Keratinocyte (primary cell): ENCODE results near the gene MED16. TPM values are rescaled to one million over a fixed set of nuclear protein-coding genes. Genes with fewer than 3 reads are reported as not detected.

Experiments
- DNase-seq: peaks from one replicate; pipeline ENCODE4 v3.0.0-alpha.2; 2011; ENCODE audit warnings: low read depth, missing footprints, low spot score
- FAIRE-seq: peaks from 2 replicates; lab custom pipeline; 2011; peaks lifted over from hg19 to GRCh38; lab: Jason Lieb, UNC
- H2AFZ ChIP-seq: 2 replicates; pipeline ENCODE4 v1.6.0; 2012; ENCODE audit warnings: low read length, control low read depth, inconsistent platforms; ENCODE audit not compliant: control insufficient read depth
- H3K27ac ChIP-seq: 2 replicates; pipeline ENCODE4 v1.5.1; 2011; ENCODE audit warnings: low read length; ENCODE audit not compliant: control insufficient read depth, insufficient read depth
- H3K27me3 ChIP-seq: 3 replicates; pipeline ENCODE4 v1.6.0; 2011; ENCODE audit warnings: low read length; ENCODE audit not compliant: control insufficient read depth, insufficient read depth; ENCODE audit errors: extremely low read depth
- H3K36me3 ChIP-seq, 2 experiments: 2 replicates in 1 of 2; 3 replicates in 1 of 2; pipeline ENCODE4 v1.5.1; 2011; ENCODE audit warnings: low read length in 2 of 2, mild to moderate bottlenecking in 1 of 2; ENCODE audit not compliant: control insufficient read depth in 2 of 2, insufficient read depth in 2 of 2; ENCODE audit errors: extremely low read depth in 1 of 2
- H3K4me1 ChIP-seq: 3 replicates; pipeline ENCODE4 v1.5.1; 2011; ENCODE audit warnings: low read length; ENCODE audit not compliant: control insufficient read depth, insufficient read depth; ENCODE audit errors: extremely low read depth
- H3K4me2 ChIP-seq: 3 replicates; pipeline ENCODE4 v1.6.0; 2011; ENCODE audit warnings: low read depth, low read length; ENCODE audit not compliant: control insufficient read depth, insufficient read depth; ENCODE audit errors: extremely low read depth
- H3K4me3 ChIP-seq, 3 experiments: fragments of 200-600 bp in 1 of 3; sonication (generic) in 1 of 3; 2 replicates in 2 of 3; 3 replicates in 1 of 3; pipeline ENCODE4 v1.5.1; 2011 to 2016; ENCODE audit warnings: low read length in 3 of 3, mild to moderate bottlenecking in 3 of 3, control low read depth in 2 of 3, inconsistent platforms in 1 of 3, low read depth in 1 of 3, mixed read lengths in 1 of 3, mixed run types in 1 of 3, moderate library complexity in 1 of 3; ENCODE audit not compliant: control insufficient read depth in 2 of 3, insufficient read depth in 2 of 3; ENCODE audit errors: extremely low read depth in 1 of 3
- H3K79me2 ChIP-seq: 2 replicates; pipeline ENCODE4 v1.6.0; 2012; ENCODE audit warnings: low read length; ENCODE audit not compliant: control insufficient read depth, insufficient read depth
- H3K9ac ChIP-seq: 3 replicates; pipeline ENCODE4 v1.6.0; 2011; ENCODE audit warnings: low read length; ENCODE audit not compliant: control insufficient read depth, insufficient read depth; ENCODE audit errors: extremely low read depth
- H3K9me1 ChIP-seq: 3 replicates; pipeline ENCODE4 v1.6.0; 2011; ENCODE audit warnings: low read length; ENCODE audit not compliant: control insufficient read depth, insufficient read depth; ENCODE audit errors: extremely low read depth
- H3K9me3 ChIP-seq: 2 replicates; pipeline ENCODE4 v1.5.1; 2012; ENCODE audit warnings: low read depth, low read length; ENCODE audit not compliant: control insufficient read depth
- H4K20me1 ChIP-seq: 3 replicates; pipeline ENCODE4 v1.6.0; 2011; ENCODE audit warnings: low read length; ENCODE audit not compliant: control insufficient read depth, insufficient read depth; ENCODE audit errors: extremely low read depth
- EZH2 ChIP-seq: IDR thresholded peaks from one replicate; pipeline ENCODE4 v1.6.1; 2012; ENCODE audit warnings: inconsistent platforms, mild to moderate bottlenecking, low read length, moderate library complexity
- dilution Hi-C: fragments of 300-500 bp; cut with MboI; formaldehyde crosslinking; loops from one replicate; pipeline ENCODE4 v1.7.0; 2020; ENCODE audit warnings: low sequenced_read_pairs; ENCODE audit not compliant: extremely low pct_ligation_motif_present
- polyA plus RNA-seq, 5 experiments: library from polyadenylated mRNA; depleted of rRNA in 3 of 5; stranded (reverse) in 3 of 5; stranded (forward) in 1 of 5; unstranded in 1 of 5; fragments of >200 nt; gene quantifications; 1 replicate in 1 of 5; 2 replicates in 3 of 5; 3 replicates in 1 of 5; pipeline versions ENCODE4 v1.2.1 to v1.2.3, GENCODE V29; 2011 to 2012; ENCODE audit warnings: missing spikeins in 2 of 5, low read depth in 1 of 5, low replicate concordance in 1 of 5
- TF ChIP-seq, protein P1 (sequence below), 3 experiments: IDR thresholded peaks in 1 of 3; conservative IDR thresholded peaks in 1 of 3; optimal IDR thresholded peaks in 1 of 3; 2 replicates in 2 of 3; 3 replicates in 1 of 3; pipeline versions ENCODE3 to v1.5.1; 2011; ENCODE audit warnings: low read length in 3 of 3, mild to moderate bottlenecking in 3 of 3, moderate library complexity in 2 of 3, control low read depth in 1 of 3, inconsistent platforms in 1 of 3; ENCODE audit not compliant: insufficient read depth in 2 of 3; ENCODE audit errors: extremely low read depth in 1 of 3

Gene MED16
- polyA plus RNA-seq, 1 donor (not counting 4 experiments of a cell fraction or from before 2014, with no cell fraction given), result 9.7 TPM

- no peak for DNase-seq
- Histone ChIP-seq H3K9ac (no peak overlapping the region), H2AFZ (no peak overlapping the region), H3K4me1 (peaks cover 25% of the 10 kb centered on the region), H3K36me3 (peaks cover 16 to 17% of the 10 kb centered on the region in 2 experiments), H4K20me1 (no peaks in the 10 kb centered on the region), H3K4me2 (no peak overlapping the region), H3K9me1 (no peaks in the 10 kb centered on the region), H3K9me3 (no peaks in the 10 kb centered on the region), H3K27ac (no peak overlapping the region), H3K4me3 (no peak overlapping the region), H3K79me2 (no peaks in the 10 kb centered on the region), H3K27me3 (no peaks in the 10 kb centered on the region)
- dilution Hi-C loops, result no loop called here
- no peak for TF ChIP-seq EZH2
- TF ChIP-seq, protein P1, sequence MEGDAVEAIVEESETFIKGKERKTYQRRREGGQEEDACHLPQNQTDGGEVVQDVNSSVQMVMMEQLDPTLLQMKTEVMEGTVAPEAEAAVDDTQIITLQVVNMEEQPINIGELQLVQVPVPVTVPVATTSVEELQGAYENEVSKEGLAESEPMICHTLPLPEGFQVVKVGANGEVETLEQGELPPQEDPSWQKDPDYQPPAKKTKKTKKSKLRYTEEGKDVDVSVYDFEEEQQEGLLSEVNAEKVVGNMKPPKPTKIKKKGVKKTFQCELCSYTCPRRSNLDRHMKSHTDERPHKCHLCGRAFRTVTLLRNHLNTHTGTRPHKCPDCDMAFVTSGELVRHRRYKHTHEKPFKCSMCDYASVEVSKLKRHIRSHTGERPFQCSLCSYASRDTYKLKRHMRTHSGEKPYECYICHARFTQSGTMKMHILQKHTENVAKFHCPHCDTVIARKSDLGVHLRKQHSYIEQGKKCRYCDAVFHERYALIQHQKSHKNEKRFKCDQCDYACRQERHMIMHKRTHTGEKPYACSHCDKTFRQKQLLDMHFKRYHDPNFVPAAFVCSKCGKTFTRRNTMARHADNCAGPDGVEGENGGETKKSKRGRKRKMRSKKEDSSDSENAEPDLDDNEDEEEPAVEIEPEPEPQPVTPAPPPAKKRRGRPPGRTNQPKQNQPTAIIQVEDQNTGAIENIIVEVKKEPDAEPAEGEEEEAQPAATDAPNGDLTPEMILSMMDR (optimal IDR thresholded peaks at IDR 0.05 in 1 of 3, IDR thresholded peaks at IDR 0.05 in 1 of 3, conservative IDR thresholded peaks at IDR 0.05 in 1 of 3; ENCODE audit: extremely low read depth in 1 of 3, insufficient read depth in 2 of 3, low read length in 3 of 3), result no peak
- FAIRE-seq, result no peak
These were observed 22.7 kb downstream of the MED16 start for GRCh38 chr19:870314-870713.

DNA sequence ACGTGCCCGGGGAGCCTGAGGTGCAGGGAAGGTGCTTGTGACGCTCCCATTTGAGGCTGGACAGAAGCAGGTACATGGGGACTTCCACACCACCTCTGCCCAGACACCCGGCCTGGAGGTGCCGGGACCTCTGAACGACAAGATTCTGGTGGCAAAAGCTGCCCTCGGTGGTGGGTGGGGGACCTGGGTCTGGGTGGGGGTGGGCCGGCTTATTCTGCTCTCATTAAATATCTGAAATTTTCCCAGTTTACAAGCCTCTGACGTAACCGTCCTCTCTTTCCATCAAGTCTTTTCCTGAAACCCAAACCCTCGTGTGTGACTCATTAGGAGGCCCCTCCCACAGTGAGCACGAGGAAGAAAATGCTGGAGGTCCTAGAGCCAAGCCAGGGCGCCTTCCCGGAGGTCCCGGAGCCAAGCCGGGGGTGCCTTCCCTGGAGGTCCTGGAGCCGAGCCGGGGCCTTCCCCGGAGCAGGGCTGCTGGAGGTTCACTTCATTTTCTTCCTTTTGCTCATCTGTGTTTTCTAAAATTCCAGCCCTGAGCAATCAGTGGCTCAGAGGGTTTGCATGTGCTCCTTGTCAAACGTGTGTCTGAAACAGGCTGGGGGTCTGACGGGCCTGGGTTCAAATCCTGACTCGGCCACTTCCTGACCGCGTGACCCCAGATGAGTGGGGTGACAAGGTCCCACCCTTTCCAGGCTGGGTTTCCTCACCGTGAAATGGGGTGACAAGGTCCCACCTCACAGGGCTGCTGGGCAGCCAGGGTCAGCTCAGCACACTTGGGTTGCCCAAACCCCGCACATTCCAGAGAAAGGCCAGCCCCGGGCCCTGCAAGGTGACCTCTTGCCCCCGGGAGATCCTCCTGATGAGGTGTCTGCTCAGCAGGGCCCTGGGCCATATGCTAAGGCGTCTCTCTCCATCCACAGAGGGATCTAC is 23.5 kb downstream of the MED16 start:
- no peaks in the 10 kb centered on the region for H4K20me1 ChIP-seq
- peak overlapping the region; percentile 48 for H3K27ac ChIP-seq
- TF ChIP-seq EZH2, result no peak
- TF ChIP-seq, protein P1 (optimal IDR thresholded peaks at IDR 0.05 in 1 of 3, IDR thresholded peaks at IDR 0.05 in 1 of 3, conservative IDR thresholded peaks at IDR 0.05 in 1 of 3; ENCODE audit: extremely low read depth in 1 of 3, insufficient read depth in 2 of 3, low read length in 3 of 3), result no peak
- no peaks in the 10 kb centered on the region for H3K9me3 ChIP-seq
- H3K79me2 ChIP-seq, result no peaks in the 10 kb centered on the region
- peaks cover 25% of the 10 kb centered on the region for H3K4me1 ChIP-seq
- no peaks in the 10 kb centered on the region for H3K9me1 ChIP-seq
- no peak for DNase-seq
- H3K9ac ChIP-seq, result peak overlapping the region; percentile 30
- no peak overlapping the region for H2AFZ ChIP-seq
- peak; percentile 81 for FAIRE-seq
- no peak overlapping the region for H3K4me3 ChIP-seq
- peak overlapping the region; percentile 22 for H3K4me2 ChIP-seq
- H3K36me3 ChIP-seq, result peaks cover 14 to 15% of the 10 kb centered on the region in 2 experiments
- H3K27me3 ChIP-seq, result no peaks in the 10 kb centered on the region
- dilution Hi-C loops, result no loop called here
